Measurements from ENCODE around the gene OR4D1. TPM values are rescaled to one million over a fixed set of nuclear protein-coding genes. Genes with fewer than 3 reads are reported as not detected.

The OR4D1 gene
- polyA plus RNA-seq, 1 donor from 2014 or later = not detected

Other genes with a start within 250 kb of the OR4D1 start
- 97.8 TPM for gene CUEDC1, start 193.0 kb upstream of the OR4D1 start, polyA plus RNA-seq (ENCODE audit: insufficient read depth, low read depth, low replicate concordance)
- gene VEZF1, start 160.1 kb upstream of the OR4D1 start, polyA plus RNA-seq (ENCODE audit: insufficient read depth, low read depth, low replicate concordance) = 72.5 TPM
- gene SRSF1, start 141.1 kb upstream of the OR4D1 start, polyA plus RNA-seq (ENCODE audit: insufficient read depth, low read depth, low replicate concordance) = 124 TPM
- 99.4 TPM for gene DYNLL2, start 65.0 kb upstream of the OR4D1 start, polyA plus RNA-seq (ENCODE audit: insufficient read depth, low read depth, low replicate concordance)
- not detected for gene OR4D2, start 18.6 kb downstream of the OR4D1 start, polyA plus RNA-seq (ENCODE audit: insufficient read depth, low read depth, low replicate concordance)
- not detected for gene EPX, start 44.3 kb downstream of the OR4D1 start, polyA plus RNA-seq (ENCODE audit: insufficient read depth, low read depth, low replicate concordance)
- gene MKS1, start 70.9 kb downstream of the OR4D1 start, polyA plus RNA-seq (ENCODE audit: insufficient read depth, low read depth, low replicate concordance) = 20.6 TPM
- gene LPO, start 90.2 kb downstream of the OR4D1 start, polyA plus RNA-seq (ENCODE audit: insufficient read depth, low read depth, low replicate concordance) = 0.20 TPM
- 0.88 TPM for gene MPO, start 132.6 kb downstream of the OR4D1 start, polyA plus RNA-seq (ENCODE audit: insufficient read depth, low read depth, low replicate concordance)
- gene TSPOAP1, start 180.4 kb downstream of the OR4D1 start, polyA plus RNA-seq (ENCODE audit: insufficient read depth, low read depth, low replicate concordance) = 28.0 TPM
- gene SUPT4H1, start 203.8 kb downstream of the OR4D1 start, polyA plus RNA-seq (ENCODE audit: insufficient read depth, low read depth, low replicate concordance) = 111 TPM